ENCODE data around the gene UBALD2. TPM values are rescaled to one million over a fixed set of nuclear protein-coding genes. Genes with fewer than 3 reads are reported as not detected.

UBALD2 gene
- total and polyA plus RNA-seq, 2 of the 8 experiments (the other 6 are each of a cell fraction or from before 2014, with no cell fraction given) = 17.8 to 22.6 TPM

- Histone ChIP-seq H4K91ac (replicated peaks; ENCODE audit: insufficient read length, low read length) (no peak overlapping the region), H4K8ac (ENCODE audit: extremely low read depth, insufficient read depth, low read length) (no peak overlapping the region), H2AFZ (ENCODE audit: low read length) (no peak overlapping the region), H3K79me2 (ENCODE audit: control insufficient read depth in 1 of 2, insufficient read depth in 2 of 2, low read length in 2 of 2) (no peaks in the 10 kb centered on the region), H4K20me1 (replicated peaks in 1 of 2; ENCODE audit: control insufficient read depth in 1 of 2, insufficient read depth in 2 of 2, low read length in 2 of 2) (peaks cover 0 to 5% of the 10 kb centered on the region in 2 experiments), H3K4me2 (ENCODE audit: insufficient read depth in 1 of 2, low read depth in 2 of 2, low read length in 2 of 2) (no peak overlapping the region), H2BK5ac (ENCODE audit: low read depth, low read length) (no peak overlapping the region), H3K9ac (replicated peaks in 1 of 4; ENCODE audit: extremely low read depth in 1 of 4, low read depth in 3 of 4, low read length in 3 of 4) (no peak overlapping the region), H3K14ac (ENCODE audit: insufficient read length) (no peak overlapping the region), H3K4me3 (ENCODE audit: extremely low read depth in 1 of 4, insufficient read depth in 2 of 4, low read depth in 3 of 4, low read length in 4 of 4) (no peak overlapping the region), H3K9me3 (ENCODE audit: insufficient read depth in 2 of 2, low read depth in 1 of 2, low read length in 1 of 2) (no peaks in the 10 kb centered on the region), H3K4me1 (replicated peaks in 1 of 4; ENCODE audit: control insufficient read depth in 3 of 4, insufficient read depth in 4 of 4, low read length in 3 of 4) (no peaks in the 10 kb centered on the region), H3K56ac (replicated peaks; ENCODE audit: insufficient read length, low read depth, low read length) (no peak overlapping the region), H3K4ac (replicated peaks; ENCODE audit: insufficient read length, low read depth, low read length) (no peak overlapping the region), H2BK20ac (ENCODE audit: low read length) (no peak overlapping the region), H2BK12ac (ENCODE audit: low read depth, low read length) (no peak overlapping the region), H3K27me3 (replicated peaks in 1 of 4; ENCODE audit: control insufficient read depth in 3 of 4, extremely low read depth in 1 of 4, insufficient read depth in 3 of 4, low read length in 3 of 4) (no peaks in the 10 kb centered on the region), H3K23me2 (ENCODE audit: low read depth, low read length) (no peaks in the 10 kb centered on the region), H2BK120ac (replicated peaks; ENCODE audit: low read depth, low read length) (no peak overlapping the region), H3K27ac (ENCODE audit: low read depth, low read length) (no peak overlapping the region), H2BK15ac (ENCODE audit: low read length) (no peak overlapping the region), H3K79me1 (ENCODE audit: low read depth, low read length) (no peaks in the 10 kb centered on the region), H4K5ac (ENCODE audit: insufficient read length, low read depth, low read length) (no peak overlapping the region), H2AK5ac (ENCODE audit: low read depth, low read length) (no peak overlapping the region), H3K23ac (ENCODE audit: insufficient read length) (no peak overlapping the region), H3K36me3 (ENCODE audit: control insufficient read depth in 2 of 4, insufficient read depth in 4 of 4, low read length in 3 of 4) (peaks cover 0 to 4% (median 0%) of the 10 kb centered on the region in 4 experiments; a peak in 1 of 8 replicates), H3K18ac (ENCODE audit: extremely low read depth, low read length) (no peak overlapping the region)
- ChIA-PET CTCF (ENCODE audit: partially characterized antibody) (interaction anchor here (0.6 to 7.7 kb wide), 7 partner anchors 8 to 412 kb away, joined by 3 to 76 read pairs (median 5); no protein-coding TSS in a partner anchor), POLR2A (ENCODE audit: partially characterized antibody) (no interaction called here)
- no peak for FAIRE-seq
- DNase-seq (ENCODE audit: low read depth in 1 of 2, low spot score in 2 of 2) = no peak
- WGBS, 2 experiments (ENCODE audit: extremely low coverage in 1 of 2, insufficient coverage in 1 of 2, insufficient read length in 1 of 2, insufficient replicate concordance in 2 of 2, low coverage in 1 of 2, low lambda C conversion rate in 2 of 2, missing lambda C conversion rate in 1 of 2) = 88% methylated on average over 4 of the region's 4 CpGs; no CpG with 5 or more reads in 1 of the 2 experiments
- TF ChIP-seq USF2 (IDR thresholded peaks at IDR 0.05; ENCODE audit: low read length) (no peak), YY1 (IDR thresholded peaks at IDR 0.05; ENCODE audit: low read depth, low read length) (no peak), CBX8 (IDR thresholded peaks at IDR 0.05; ENCODE audit: borderline replicate concordance, low read depth, low read length) (no peak), RBBP5 (IDR thresholded peaks at IDR 0.05; ENCODE audit: borderline replicate concordance, low read depth, low read length) (no peak), SIX5 (IDR thresholded peaks at IDR 0.05; ENCODE audit: low read depth, low read length) (no peak), CEBPB (IDR thresholded peaks at IDR 0.05; ENCODE audit: low read depth, low read length) (no peak), ZNF274 (IDR thresholded peaks at IDR 0.05; ENCODE audit: borderline replicate concordance, extremely low read depth, low read length) (no peak), E2F6 (IDR thresholded peaks at IDR 0.05) (no peak), TAF1 (IDR thresholded peaks at IDR 0.05; ENCODE audit: low read depth, low read length) (no peak), KDM5A (IDR thresholded peaks at IDR 0.05; ENCODE audit: low read length) (no peak), FOSL1 (IDR thresholded peaks at IDR 0.05; ENCODE audit: insufficient read depth, low read depth, low read length) (no peak), NRF1 (IDR thresholded peaks at IDR 0.05; ENCODE audit: low read depth, low read length) (no peak), RXRA (IDR thresholded peaks at IDR 0.05; ENCODE audit: insufficient read depth, low read depth, low read length) (no peak), TCF12 (IDR thresholded peaks at IDR 0.05; ENCODE audit: low read depth, low read length) (no peak)
Observed at GRCh38 chr17:76296186-76296585, 31.0 kb downstream of the UBALD2 start.

Data from H1 (cell line).